ENCODE results near the gene POU2F1. TPM values are rescaled to one million over a fixed set of nuclear protein-coding genes. Genes with fewer than 3 reads are reported as not detected.

The POU2F1 gene
- total RNA-seq, 1 experiment from 2014 or later: 21.5 TPM

DNA sequence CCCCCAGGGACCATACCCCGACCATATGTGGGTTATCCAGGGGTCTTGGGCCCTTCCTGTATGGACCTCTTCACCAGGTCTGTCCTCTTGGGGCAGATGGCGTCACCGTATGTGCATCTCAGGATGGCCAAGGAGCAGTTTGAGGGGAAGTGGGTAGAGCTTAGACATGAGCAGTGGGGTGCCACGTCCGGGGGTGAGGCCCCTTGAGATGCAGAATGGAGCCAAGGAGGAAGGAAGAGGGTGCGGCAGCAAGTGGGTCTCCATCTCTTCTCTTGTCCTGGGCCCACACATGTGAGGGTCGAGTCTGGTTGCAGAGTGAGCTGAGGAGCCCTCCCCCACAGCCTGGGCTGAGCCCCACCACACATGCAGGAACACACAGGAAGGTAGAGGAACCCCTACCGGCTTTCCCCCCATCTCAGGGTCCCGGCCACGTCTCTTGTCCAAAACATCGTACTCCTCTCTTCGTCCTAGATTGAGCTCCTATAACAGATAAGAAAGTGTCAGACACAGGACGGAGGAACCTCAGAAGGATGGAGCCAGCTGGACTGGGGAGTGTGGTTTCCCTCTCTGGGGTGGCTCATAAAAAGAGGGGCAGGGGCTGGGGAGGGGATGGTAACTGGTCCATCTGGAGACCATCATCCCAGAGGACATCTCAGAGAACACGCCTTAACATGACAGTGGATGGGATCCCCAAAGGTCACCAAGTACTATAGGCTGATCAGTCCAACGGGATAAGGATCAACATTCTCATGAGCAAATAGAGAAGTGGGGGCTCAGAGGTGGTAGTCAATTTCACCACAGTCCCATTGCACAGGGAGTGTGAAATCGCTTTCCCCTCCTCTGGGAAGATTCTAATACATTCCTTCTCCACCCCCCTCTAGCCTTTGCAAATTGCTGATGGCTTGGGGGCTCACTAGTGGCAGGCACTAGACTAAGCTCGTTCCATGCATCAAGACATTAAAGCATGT, 217.8 kb downstream of the POU2F1 start:
- Histone ChIP-seq H3K4me3 (ENCODE audit: insufficient read depth, low read depth, low read length) (peak overlapping the region; percentile 47; the same call in 1 of the 2 replicates), H3K27me3 (ENCODE audit: control insufficient read depth, insufficient read depth, low read length) (peaks cover 37% of the 10 kb centered on the region), H3K36me3 (replicated peaks; ENCODE audit: control insufficient read depth, insufficient read depth, low read length) (no peaks in the 10 kb centered on the region)
- no peak for DNase-seq

DNA sequence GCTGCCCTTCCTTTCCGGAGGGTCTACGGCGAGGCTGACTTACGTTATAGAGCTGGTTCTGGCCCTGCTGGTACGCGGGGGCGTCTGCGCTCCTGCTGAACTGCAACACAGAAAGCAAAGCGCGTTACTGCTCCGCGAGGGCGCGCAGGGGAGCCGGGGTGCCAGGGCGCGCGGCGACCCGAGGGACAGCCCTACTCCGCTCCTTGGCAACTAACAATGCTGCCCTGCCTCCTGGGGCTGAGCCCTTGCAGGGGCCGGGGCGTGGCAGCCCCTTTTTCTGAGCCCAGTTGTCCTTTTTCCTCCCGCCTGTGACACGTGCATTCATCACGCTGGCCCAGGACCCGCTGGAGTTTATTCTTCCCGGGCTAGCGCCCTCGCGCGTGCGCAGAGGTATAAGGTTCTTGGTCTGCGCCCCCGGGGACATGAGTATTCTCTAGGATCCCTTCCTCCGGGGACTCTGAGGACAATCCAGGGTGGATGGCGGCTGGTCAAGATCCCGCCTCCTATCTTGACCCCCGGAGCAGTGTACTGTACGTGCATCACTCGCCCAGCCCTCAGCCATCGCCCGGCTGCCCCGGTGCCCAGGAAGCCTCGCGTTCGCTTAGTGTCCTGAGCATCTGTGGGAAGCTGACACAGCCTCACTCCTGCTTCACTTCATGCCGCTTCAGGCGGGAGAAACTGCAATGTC, 218.8 kb downstream of the POU2F1 start:
- no peaks in the 10 kb centered on the region for H3K36me3 ChIP-seq (replicated peaks; ENCODE audit: control insufficient read depth, insufficient read depth, low read length)

GRCh38 chr1:167440345-167440744, 219.7 kb downstream of the POU2F1 start:
- no peak for DNase-seq
- Histone ChIP-seq H3K36me3 (replicated peaks; ENCODE audit: control insufficient read depth, insufficient read depth, low read length) (no peaks in the 10 kb centered on the region), H3K4me3 (ENCODE audit: insufficient read depth, low read depth, low read length) (no peak overlapping the region), H3K27me3 (ENCODE audit: control insufficient read depth, insufficient read depth, low read length) (peaks cover 37% of the 10 kb centered on the region)

More for the DNA sequence above, 218.8 kb downstream of the POU2F1 start:
- DNase-seq: peak; percentile 92
- H3K27me3 ChIP-seq (ENCODE audit: control insufficient read depth, insufficient read depth, low read length): peaks cover 37% of the 10 kb centered on the region
- H3K4me3 ChIP-seq (ENCODE audit: insufficient read depth, low read depth, low read length): peak overlapping the region; percentile 47

GRCh38 chr1:167440776-167441175, 220.1 kb downstream of the POU2F1 start:
- DNase-seq: no peak
- Histone ChIP-seq H3K27me3 (ENCODE audit: control insufficient read depth, insufficient read depth, low read length) (peaks cover 37% of the 10 kb centered on the region), H3K36me3 (replicated peaks; ENCODE audit: control insufficient read depth, insufficient read depth, low read length) (no peaks in the 10 kb centered on the region), H3K4me3 (ENCODE audit: insufficient read depth, low read depth, low read length) (no peak overlapping the region)

- Histone ChIP-seq H3K27me3 (ENCODE audit: control insufficient read depth, insufficient read depth, low read length) (peaks cover 37% of the 10 kb centered on the region), H3K36me3 (replicated peaks; ENCODE audit: control insufficient read depth, insufficient read depth, low read length) (no peaks in the 10 kb centered on the region), H3K4me3 (ENCODE audit: insufficient read depth, low read depth, low read length) (no peak overlapping the region)
- DNase-seq: no peak
Observed at GRCh38 chr1:167441222-167441621, 220.5 kb downstream of the POU2F1 start.

- H3K36me3 ChIP-seq (replicated peaks; ENCODE audit: control insufficient read depth, insufficient read depth, low read length): no peaks in the 10 kb centered on the region
- peak; percentile 93 for DNase-seq
Observed at GRCh38 chr1:167442142-167442848, 221.6 kb downstream of the POU2F1 start.

DNA sequence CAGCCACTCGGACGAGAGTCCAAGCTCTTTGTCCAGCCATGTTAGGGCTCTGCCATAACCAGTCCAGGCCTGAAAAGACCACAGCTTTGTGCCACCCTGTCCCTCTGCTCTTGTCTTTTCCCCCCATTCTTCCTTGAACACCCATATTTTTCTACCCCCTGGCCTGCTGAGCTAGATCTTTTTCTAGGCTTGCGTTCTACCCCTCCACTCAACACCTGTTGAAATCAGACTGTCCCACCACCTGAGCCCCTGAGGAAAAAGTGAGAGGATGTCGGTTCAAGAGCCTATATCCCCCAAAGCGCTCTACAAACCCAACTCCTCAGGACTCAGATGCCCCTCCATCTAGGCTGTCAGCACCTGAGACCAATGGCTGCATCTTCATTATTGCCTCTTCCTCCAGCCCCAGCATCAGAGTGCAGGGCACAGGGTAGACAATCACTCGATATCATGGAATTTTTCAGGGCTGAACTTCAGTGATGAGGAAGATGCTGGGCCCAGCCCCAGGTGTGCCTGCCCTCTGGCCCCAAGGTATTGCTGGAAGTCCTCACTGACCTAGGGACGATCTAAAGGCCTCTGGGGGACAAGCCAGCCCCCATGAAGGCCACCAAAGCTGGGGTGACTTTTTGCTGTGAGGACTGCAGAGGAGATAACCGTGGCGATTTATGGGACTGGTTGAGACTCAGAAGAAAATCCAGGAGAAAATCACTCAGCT, 222.3 kb downstream of the POU2F1 start:
- no peak for DNase-seq
- Histone ChIP-seq H3K27me3 (ENCODE audit: control insufficient read depth, insufficient read depth, low read length) (peaks cover 33% of the 10 kb centered on the region), H3K4me3 (ENCODE audit: insufficient read depth, low read depth, low read length) (no peak overlapping the region), H3K36me3 (replicated peaks; ENCODE audit: control insufficient read depth, insufficient read depth, low read length) (no peaks in the 10 kb centered on the region)

More at GRCh38 chr1:167442142-167442848, 221.6 kb downstream of the POU2F1 start:
- Histone ChIP-seq H3K4me3 (ENCODE audit: insufficient read depth, low read depth, low read length) (no peak overlapping the region), H3K27me3 (ENCODE audit: control insufficient read depth, insufficient read depth, low read length) (peaks cover 37% of the 10 kb centered on the region)

DNA sequence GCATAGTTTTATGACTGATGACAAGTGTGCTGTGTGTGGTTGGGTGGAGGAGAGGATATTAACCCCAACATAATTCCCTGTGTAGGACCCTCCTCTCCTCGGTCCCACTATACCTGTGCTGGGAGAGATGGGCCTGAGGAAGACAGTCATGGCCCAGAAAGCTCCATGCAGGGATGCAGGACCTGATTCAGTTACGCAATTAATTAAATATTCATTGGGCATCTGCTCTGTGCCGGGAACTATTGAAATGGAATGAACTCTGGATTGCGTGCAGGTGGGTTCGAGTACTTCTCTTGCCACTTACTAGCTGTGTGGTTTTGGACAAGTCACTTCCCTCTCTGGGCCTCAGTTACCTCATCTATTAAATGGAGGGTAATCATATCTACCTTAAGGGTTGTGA, 223.1 kb downstream of the POU2F1 start:
- peaks cover 25% of the 10 kb centered on the region for H3K27me3 ChIP-seq (ENCODE audit: control insufficient read depth, insufficient read depth, low read length)
- no peaks in the 10 kb centered on the region for H3K36me3 ChIP-seq (replicated peaks; ENCODE audit: control insufficient read depth, insufficient read depth, low read length)
- no peak overlapping the region for H3K4me3 ChIP-seq (ENCODE audit: insufficient read depth, low read depth, low read length)
- no peak for DNase-seq

DNA sequence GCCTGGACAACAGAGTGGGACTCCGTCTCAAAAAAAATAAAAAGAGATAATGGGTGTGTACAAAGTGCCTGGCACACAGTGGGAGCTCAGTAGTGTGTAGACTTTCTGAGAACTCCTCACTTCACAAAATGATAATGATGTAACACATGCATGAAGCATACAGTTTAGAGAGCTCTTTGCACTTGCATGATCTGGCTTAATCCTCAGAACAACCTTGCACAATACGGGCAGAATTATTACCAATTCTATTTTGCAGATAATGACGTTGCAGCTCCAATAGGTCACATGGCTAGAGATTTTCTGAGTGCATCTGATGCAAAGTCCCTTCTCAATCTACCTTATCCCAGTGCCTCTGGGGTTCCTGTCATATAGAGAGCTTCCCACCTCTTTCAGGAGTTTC, 226.3 kb downstream of the POU2F1 start:
- Histone ChIP-seq H3K27me3 (ENCODE audit: control insufficient read depth, insufficient read depth, low read length) (no peaks in the 10 kb centered on the region), H3K4me3 (ENCODE audit: insufficient read depth, low read depth, low read length) (no peak overlapping the region), H3K36me3 (replicated peaks; ENCODE audit: control insufficient read depth, insufficient read depth, low read length) (no peaks in the 10 kb centered on the region)
- no peak for DNase-seq

DNA sequence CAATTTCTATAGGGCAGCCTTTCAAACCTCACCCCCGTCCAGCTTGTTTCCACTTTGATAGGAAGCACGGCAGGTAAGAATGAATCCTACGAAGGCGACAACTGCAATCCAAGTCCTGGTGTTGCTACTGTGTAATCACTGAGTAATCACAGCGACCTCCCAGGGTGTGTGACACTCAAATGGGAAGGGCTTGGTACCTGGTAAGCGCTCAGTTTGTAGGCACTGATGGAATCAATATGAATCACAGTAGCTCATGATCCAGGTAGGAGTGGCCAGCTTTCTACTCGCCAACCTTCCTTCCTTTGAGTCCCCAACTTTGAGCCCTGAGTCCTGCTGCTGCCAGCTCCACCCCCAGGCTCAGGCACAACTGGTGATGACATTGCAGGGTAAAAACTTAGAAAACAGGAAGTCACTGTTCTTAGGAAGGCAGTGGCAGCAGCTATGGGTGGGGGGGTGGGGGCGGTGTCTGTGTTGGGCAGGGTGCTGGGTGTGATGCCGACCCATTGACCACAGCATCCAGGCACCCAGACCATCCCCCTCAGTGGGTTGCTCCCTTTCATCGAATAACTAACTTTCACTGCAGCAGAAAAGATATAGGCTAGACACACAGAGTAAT, 226.9 kb downstream of the POU2F1 start:
- no peaks in the 10 kb centered on the region for H3K27me3 ChIP-seq (ENCODE audit: control insufficient read depth, insufficient read depth, low read length)
- H3K4me3 ChIP-seq (ENCODE audit: insufficient read depth, low read depth, low read length): no peak overlapping the region
- DNase-seq: no peak
- no peaks in the 10 kb centered on the region for H3K36me3 ChIP-seq (replicated peaks; ENCODE audit: control insufficient read depth, insufficient read depth, low read length)

DNA sequence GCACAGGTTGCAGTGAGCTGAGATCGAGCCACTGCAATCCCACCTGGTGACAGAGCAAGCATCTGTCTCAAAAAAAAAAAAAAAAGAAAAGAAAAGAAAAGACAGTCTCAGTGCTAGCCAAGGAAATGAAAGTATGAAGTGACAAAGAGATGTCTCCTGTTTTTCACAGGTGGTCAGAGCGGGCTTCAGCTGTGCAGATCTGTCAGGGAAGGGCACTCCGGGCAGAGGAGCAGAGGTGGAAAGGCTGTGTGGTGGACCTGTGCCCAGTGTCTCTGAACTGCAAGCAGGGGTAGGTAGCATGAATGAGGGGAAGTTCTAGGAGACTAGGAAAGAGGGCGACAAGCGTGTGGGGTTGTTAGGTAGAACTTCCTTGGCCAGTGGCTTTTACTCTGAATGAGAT, 230.2 kb downstream of the POU2F1 start:
- Histone ChIP-seq H3K27me3 (ENCODE audit: control insufficient read depth, insufficient read depth, low read length) (peaks cover 22% of the 10 kb centered on the region), H3K4me3 (ENCODE audit: insufficient read depth, low read depth, low read length) (no peak overlapping the region), H3K36me3 (replicated peaks; ENCODE audit: control insufficient read depth, insufficient read depth, low read length) (no peaks in the 10 kb centered on the region)
- DNase-seq: no peak

GRCh38 chr1:167452483-167452882, 231.8 kb downstream of the POU2F1 start:
- DNase-seq: no peak
- Histone ChIP-seq H3K36me3 (replicated peaks; ENCODE audit: control insufficient read depth, insufficient read depth, low read length) (no peaks in the 10 kb centered on the region), H3K27me3 (ENCODE audit: control insufficient read depth, insufficient read depth, low read length) (peaks cover 38% of the 10 kb centered on the region), H3K4me3 (ENCODE audit: insufficient read depth, low read depth, low read length) (no peak overlapping the region)

GRCh38 chr1:167453123-167453522, 232.4 kb downstream of the POU2F1 start:
- peaks cover 38% of the 10 kb centered on the region for H3K27me3 ChIP-seq (ENCODE audit: control insufficient read depth, insufficient read depth, low read length)
- no peak for DNase-seq
- H3K4me3 ChIP-seq (ENCODE audit: insufficient read depth, low read depth, low read length): no peak overlapping the region
- no peaks in the 10 kb centered on the region for H3K36me3 ChIP-seq (replicated peaks; ENCODE audit: control insufficient read depth, insufficient read depth, low read length)

All from H7 (cell line).